Activated CD4-positive, alpha-beta memory T cell treated with anti-CD3 and anti-CD28 coated beads, Interleukin-2, amount 10 ng/mL, durations not matched to agents 7 days and 5 days (primary cell): ENCODE measurements around the gene SH3BP1. TPM values are rescaled to one million over a fixed set of nuclear protein-coding genes. Genes with fewer than 3 reads are reported as not detected.

Experiments used
- CTCF ChIA-PET: fragments of 350-600 bp; sonication (Branson Sonifier 250); formaldehyde crosslinking; loops from one replicate; lab custom pipeline; 2021; ENCODE audit warnings: antibody characterized with exemption, inconsistent platforms; lab: Charles Lee
- POLR2A ChIA-PET: fragments of 350-600 bp; sonication (Branson Sonifier 250); formaldehyde crosslinking; loops from one replicate; lab custom pipeline; 2021; ENCODE audit warnings: antibody characterized with exemption; lab: Charles Lee
- DNase-seq: peaks from one replicate; pipeline ENCODE4 v3.0.0-alpha.2; 2020
- H3K27ac Mint-ChIP-seq: one replicate; pipeline ENCODE4 v1.8.0; 2021; ENCODE audit warnings: mild to moderate bottlenecking, mixed read lengths
- H3K27me3 Mint-ChIP-seq: one replicate; pipeline ENCODE4 v1.8.0; 2021; ENCODE audit warnings: mixed read lengths
- H3K36me3 Mint-ChIP-seq: one replicate; pipeline ENCODE4 v1.8.0; 2021; ENCODE audit warnings: low read depth, mixed read lengths
- H3K4me1 Mint-ChIP-seq: one replicate; pipeline ENCODE4 v1.8.0; 2021; ENCODE audit warnings: mixed read lengths
- H3K4me3 Mint-ChIP-seq: one replicate; pipeline ENCODE4 v1.8.0; 2021; ENCODE audit warnings: mild to moderate bottlenecking, mixed read lengths
- H3K9me3 Mint-ChIP-seq: one replicate; pipeline ENCODE4 v1.8.0; 2021; ENCODE audit warnings: mixed read lengths
- total RNA-seq, 2 experiments: library from RNA; stranded (reverse); gene quantifications; one replicate each; pipeline ENCODE4 v1.2.3, GENCODE V29; 2021

The SH3BP1 gene
- total RNA-seq, 2 experiments from 2014 or later, result 161 to 162 TPM

DNA sequence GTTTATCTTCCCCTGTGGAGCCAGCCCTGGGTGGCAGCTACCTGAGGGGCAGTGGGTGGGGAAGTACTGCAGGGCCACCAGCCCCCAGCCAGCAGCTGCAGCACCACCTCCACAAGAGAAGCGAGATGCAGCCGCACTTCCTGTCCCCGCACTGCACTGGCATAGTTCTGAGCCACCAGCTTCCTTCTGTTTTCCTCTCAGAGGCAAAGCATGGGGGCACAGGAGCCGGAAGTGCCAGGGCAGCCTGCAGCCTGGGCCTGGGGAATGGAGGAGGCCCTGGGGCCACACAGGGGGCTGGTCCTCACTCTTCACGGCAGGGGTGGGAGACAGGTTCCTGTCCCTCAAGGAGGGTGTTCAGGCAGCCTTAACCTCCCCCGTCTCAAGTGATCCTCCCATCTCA, 11.9 kb upstream of the SH3BP1 start:
- Mint-ChIP-seq H3K4me3 (no peak overlapping the region), H3K9me3 (no peaks in the 10 kb centered on the region), H3K27ac (peak overlapping the region; percentile 84), H3K27me3 (no peaks in the 10 kb centered on the region), H3K4me1 (peaks cover 57% of the 10 kb centered on the region), H3K36me3 (peaks cover 17% of the 10 kb centered on the region)
- peak; percentile 63 for DNase-seq
- CTCF ChIA-PET, result interaction anchor here (0.6 to 5.3 kb wide), 12 partner anchors 9 to 222 kb away, joined by 3 to 66 read pairs (median 4); partner anchors contain the start of genes GGA1, PDXP and SH3BP1
- POLR2A ChIA-PET, result interaction anchor here (1.0 to 7.5 kb wide), 12 partner anchors 9 to 180 kb away, joined by 3 to 110 read pairs (median 6); partner anchors contain the start of genes GCAT, GGA1, LGALS1 and NOL12

DNA sequence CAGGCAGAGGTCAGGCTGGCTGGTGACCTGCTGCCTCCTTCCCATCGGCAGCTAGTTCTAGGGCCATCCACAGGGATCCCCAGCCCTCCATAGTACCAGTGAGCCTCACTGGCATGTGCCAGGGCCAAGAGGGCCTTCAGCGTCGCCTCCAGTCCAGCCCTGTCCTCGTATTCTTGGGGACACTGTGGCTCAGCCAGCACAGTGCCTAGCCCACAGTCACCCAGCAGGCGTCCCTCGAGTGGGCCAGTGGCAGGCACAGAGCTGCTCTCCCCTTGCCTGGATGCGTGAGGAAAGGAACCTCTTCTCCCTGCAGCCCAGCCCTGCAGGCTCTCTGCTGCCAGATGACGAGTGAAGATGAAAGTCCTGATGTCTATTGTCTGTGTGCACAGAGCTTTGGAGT, 10.6 kb upstream of the SH3BP1 start:
- Mint-ChIP-seq H3K9me3 (no peaks in the 10 kb centered on the region), H3K4me3 (no peak overlapping the region), H3K36me3 (peaks cover 13% of the 10 kb centered on the region), H3K4me1 (peaks cover 64% of the 10 kb centered on the region), H3K27me3 (no peaks in the 10 kb centered on the region), H3K27ac (peak overlapping the region; percentile 84)
- CTCF ChIA-PET, result interaction anchor here (0.7 to 5.3 kb wide), 6 partner anchors 8 to 53 kb away, joined by 3 to 66 read pairs (median 17); partner anchors contain the start of genes GGA1, PDXP and SH3BP1
- POLR2A ChIA-PET, result interaction anchor here (1.8 to 7.5 kb wide), 5 partner anchors 11 to 57 kb away, joined by 4 to 110 read pairs (median 15); partner anchors contain the start of genes GGA1, LGALS1, NOL12 and PDXP
- no peak for DNase-seq

DNA sequence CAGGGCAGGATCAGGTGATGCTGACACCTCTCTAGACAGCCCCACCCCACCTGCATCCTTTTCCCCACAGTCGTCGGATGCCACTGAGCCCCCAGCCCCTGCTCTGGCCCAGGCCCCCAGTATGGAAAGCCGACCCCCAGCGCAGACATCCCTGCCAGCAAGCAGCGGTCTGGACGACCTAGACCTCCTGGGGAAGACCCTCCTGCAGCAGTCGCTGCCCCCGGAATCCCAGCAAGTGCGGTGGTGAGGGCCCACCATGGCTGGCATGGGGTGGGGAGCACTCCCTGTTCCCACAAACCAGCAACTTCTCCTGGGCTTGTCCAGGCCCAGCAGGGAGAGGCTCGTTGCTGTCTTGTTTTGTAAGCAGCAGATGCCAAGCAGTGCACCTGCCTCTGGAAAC, 9.5 kb upstream of the SH3BP1 start:
- ChIA-PET CTCF (interaction anchor here (1.3 to 16.0 kb wide), 5 partner anchors 7 to 50 kb away, joined by 4 to 301 read pairs (median 8); partner anchors contain the start of genes GGA1, LGALS1, NOL12 and SH3BP1), POLR2A (interaction anchor here (1.3 to 7.5 kb wide), 4 partner anchors 10 to 45 kb away, joined by 3 to 110 read pairs (median 18); partner anchors contain the start of genes LGALS1, PDXP and SH3BP1)
- Mint-ChIP-seq H3K9me3 (no peaks in the 10 kb centered on the region), H3K36me3 (peaks cover 12% of the 10 kb centered on the region), H3K4me1 (peaks cover 70% of the 10 kb centered on the region), H3K27ac (no peak overlapping the region), H3K4me3 (no peak overlapping the region), H3K27me3 (no peaks in the 10 kb centered on the region)
- no peak for DNase-seq

DNA sequence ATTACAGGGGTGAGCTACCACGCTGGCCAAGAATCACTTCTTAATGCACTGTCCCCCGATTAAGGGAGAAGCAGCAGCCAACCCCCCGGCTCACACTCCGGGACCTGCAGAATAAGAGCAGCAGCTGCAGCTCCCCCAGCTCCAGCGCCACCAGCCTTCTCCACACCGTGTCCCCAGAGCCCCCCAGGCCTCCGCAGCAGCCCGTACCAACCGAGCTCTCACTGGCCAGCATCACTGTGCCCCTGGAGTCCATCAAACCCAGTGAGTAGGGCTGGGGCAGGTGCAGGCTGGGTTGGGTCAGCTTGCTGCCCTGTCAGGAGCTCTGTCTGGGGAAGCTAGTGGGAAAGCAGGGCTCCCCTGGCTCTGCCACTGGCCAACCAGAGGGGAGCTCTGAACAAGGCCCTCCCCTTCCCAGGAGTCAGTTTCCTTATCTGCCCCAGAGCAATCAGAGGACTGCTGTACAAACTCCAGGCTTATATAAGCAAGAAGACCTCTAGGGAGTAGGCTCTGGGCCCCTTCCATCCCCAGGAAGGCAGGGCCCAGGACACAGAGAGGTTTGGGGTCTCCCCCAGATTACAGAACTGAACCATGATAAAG, 8.5 kb upstream of the SH3BP1 start:
- POLR2A ChIA-PET, result interaction anchor here (1.3 to 7.5 kb wide), 4 partner anchors 9 to 47 kb away, joined by 3 to 110 read pairs (median 37); partner anchors contain the start of genes LGALS1, PDXP and SH3BP1
- peaks cover 71% of the 10 kb centered on the region for H3K4me1 Mint-ChIP-seq
- peaks cover 7% of the 10 kb centered on the region for H3K36me3 Mint-ChIP-seq
- no peaks in the 10 kb centered on the region for H3K9me3 Mint-ChIP-seq
- CTCF ChIA-PET, result interaction anchor here (1.3 to 16.0 kb wide), 5 partner anchors 8 to 49 kb away, joined by 4 to 301 read pairs (median 8); partner anchors contain the start of genes GGA1, LGALS1, NOL12 and SH3BP1
- H3K27ac Mint-ChIP-seq, result peak overlapping the region; percentile 95
- H3K27me3 Mint-ChIP-seq, result no peaks in the 10 kb centered on the region
- no peak for DNase-seq
- no peak overlapping the region for H3K4me3 Mint-ChIP-seq

DNA sequence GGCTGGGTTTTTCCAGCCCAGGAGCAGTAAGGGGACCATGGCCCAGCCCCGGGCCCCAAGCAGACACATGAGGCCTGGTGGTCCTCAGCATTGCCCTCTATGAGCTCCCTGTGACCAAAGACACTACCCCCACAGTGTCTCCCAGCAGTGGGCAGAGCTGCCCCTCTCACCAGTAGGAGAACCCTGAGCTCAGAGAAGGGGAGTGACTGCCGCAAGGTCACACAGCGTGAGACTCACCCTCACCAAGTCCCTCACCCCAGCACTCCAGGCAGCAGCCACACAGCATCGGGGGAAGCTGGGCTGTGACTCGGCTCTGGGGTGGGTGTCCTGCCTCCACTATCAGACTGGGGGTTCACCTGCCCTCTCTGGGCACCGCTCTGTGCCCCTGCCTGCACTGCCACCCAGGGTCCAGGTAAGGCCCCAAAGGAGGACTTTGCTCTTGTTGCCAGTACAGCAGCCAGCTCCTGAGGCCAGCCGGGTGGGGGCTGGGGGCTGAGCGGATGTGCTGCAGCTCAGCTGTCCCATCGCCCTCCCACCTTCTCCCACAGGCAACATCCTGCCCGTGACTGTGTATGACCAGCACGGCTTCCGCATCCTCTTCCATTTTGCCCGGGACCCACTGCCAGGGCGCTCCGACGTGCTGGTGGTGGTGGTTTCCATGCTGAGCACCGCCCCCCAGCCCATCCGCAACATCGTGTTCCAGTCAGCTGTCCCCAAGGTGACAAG, 7.9 kb upstream of the SH3BP1 start:
- Mint-ChIP-seq H3K9me3 (no peaks in the 10 kb centered on the region), H3K4me1 (peaks cover 71% of the 10 kb centered on the region), H3K27me3 (no peaks in the 10 kb centered on the region), H3K4me3 (peak overlapping the region; percentile 10), H3K36me3 (peaks cover 7% of the 10 kb centered on the region), H3K27ac (peak overlapping the region; percentile 95)
- DNase-seq, result peak; percentile 41
- CTCF ChIA-PET, result interaction anchor here (1.0 to 16.0 kb wide), 7 partner anchors 8 to 49 kb away, joined by 3 to 301 read pairs (median 4); partner anchors contain the start of genes GGA1, LGALS1, NOL12 and SH3BP1
- POLR2A ChIA-PET, result interaction anchor here (0.6 to 7.5 kb wide), 5 partner anchors 8 to 116 kb away, joined by 3 to 110 read pairs (median 15); partner anchors contain the start of genes LGALS1, PDXP and SH3BP1

DNA sequence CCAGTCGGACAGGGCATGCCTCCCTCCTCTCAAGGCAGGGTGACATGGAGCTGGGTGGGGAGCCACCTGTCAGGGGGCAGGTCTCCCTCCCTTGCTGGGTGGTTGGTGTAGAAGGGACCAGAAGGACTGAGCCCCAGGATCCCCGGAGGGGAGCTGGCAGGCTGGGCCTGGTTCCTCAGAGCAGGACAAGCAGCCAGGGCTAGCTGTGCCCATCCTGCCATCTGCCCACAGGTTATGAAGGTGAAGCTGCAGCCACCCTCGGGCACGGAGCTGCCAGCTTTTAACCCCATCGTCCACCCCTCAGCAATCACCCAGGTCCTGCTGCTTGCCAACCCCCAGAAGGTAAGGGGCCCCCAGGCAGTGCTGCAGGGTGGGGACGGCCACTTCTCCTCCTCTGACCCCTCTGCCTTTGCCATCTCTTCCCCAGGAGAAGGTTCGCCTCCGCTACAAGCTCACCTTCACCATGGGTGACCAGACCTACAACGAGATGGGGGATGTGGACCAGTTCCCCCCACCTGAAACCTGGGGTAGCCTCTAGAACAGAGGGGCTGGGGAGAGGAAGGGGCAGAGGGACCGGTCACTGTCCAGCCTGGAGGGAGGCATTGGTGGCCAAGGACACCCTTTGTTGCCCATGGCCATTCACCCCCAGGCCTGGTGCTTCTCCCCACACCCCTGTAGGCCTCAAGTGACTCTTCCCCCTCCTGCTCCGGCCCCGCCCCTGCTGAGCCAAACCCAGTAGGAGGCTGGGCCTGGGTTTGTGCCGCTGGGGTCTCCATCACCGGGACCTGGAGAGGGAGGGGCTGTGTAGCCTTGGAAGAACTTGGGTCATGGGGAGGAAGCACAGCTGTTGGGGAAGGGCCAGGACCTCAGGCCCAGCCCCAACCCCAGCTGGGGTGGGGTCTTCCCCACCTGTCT, 7.0 kb upstream of the SH3BP1 start:
- peak; percentile 35 for DNase-seq
- ChIA-PET CTCF (interaction anchor here (0.5 to 16.0 kb wide), 11 partner anchors 8 to 254 kb away, joined by 3 to 301 read pairs (median 3); partner anchors contain the start of genes GGA1, LGALS1 and NOL12), POLR2A (interaction anchor here (0.6 to 7.5 kb wide), 10 partner anchors 7 to 115 kb away, joined by 3 to 110 read pairs (median 13); partner anchors contain the start of genes GGA1, LGALS1, NOL12 and PDXP)
- Mint-ChIP-seq H3K27ac (peak overlapping the region; percentile 95), H3K9me3 (no peaks in the 10 kb centered on the region), H3K36me3 (peaks cover 7% of the 10 kb centered on the region), H3K4me1 (peaks cover 71% of the 10 kb centered on the region), H3K27me3 (no peaks in the 10 kb centered on the region), H3K4me3 (peak overlapping the region; percentile 44)

DNA sequence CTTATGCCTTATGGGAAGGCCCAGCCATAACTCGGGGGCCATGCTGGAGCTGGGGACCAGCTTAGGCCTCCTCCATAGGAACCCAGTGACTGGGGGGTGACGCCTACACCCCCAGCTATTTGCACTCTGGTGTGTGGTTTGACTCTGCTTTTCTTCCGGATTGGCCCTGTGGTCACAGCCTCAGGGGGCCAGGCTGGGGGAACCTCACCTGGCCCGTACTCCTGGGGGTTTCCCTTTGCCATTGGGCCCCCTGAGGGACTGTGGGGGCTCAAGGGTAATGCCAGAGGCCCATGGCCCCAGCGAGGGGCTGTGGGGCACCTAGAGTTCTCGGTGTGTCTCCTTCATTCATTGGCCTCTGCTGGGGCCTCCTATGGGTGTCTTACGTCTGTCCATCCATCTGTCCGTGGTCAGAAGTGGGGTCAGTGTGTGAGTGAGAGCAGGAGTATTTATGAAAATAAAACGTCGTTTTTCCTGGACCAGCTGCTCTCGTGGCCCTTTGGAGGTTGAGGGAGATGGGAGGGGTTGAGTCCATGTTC, 6.3 kb upstream of the SH3BP1 start:
- ChIA-PET POLR2A (interaction anchor here (0.6 to 13.1 kb wide), 11 partner anchors 8 to 848 kb away, joined by 3 to 126 read pairs (median 11); partner anchors contain the start of genes GGA1, LGALS1, NOL12 and PDXP), CTCF (interaction anchor here (0.8 to 16.0 kb wide), 10 partner anchors 9 to 47 kb away, joined by 3 to 301 read pairs (median 4); partner anchors contain the start of genes GGA1, LGALS1, NOL12 and PDXP)
- Mint-ChIP-seq H3K27ac (peak overlapping the region; percentile 95), H3K27me3 (no peaks in the 10 kb centered on the region), H3K4me1 (peaks cover 71% of the 10 kb centered on the region), H3K4me3 (peak overlapping the region; percentile 44), H3K36me3 (peaks cover 7% of the 10 kb centered on the region), H3K9me3 (no peaks in the 10 kb centered on the region)
- DNase-seq, result peak; percentile 53

DNA sequence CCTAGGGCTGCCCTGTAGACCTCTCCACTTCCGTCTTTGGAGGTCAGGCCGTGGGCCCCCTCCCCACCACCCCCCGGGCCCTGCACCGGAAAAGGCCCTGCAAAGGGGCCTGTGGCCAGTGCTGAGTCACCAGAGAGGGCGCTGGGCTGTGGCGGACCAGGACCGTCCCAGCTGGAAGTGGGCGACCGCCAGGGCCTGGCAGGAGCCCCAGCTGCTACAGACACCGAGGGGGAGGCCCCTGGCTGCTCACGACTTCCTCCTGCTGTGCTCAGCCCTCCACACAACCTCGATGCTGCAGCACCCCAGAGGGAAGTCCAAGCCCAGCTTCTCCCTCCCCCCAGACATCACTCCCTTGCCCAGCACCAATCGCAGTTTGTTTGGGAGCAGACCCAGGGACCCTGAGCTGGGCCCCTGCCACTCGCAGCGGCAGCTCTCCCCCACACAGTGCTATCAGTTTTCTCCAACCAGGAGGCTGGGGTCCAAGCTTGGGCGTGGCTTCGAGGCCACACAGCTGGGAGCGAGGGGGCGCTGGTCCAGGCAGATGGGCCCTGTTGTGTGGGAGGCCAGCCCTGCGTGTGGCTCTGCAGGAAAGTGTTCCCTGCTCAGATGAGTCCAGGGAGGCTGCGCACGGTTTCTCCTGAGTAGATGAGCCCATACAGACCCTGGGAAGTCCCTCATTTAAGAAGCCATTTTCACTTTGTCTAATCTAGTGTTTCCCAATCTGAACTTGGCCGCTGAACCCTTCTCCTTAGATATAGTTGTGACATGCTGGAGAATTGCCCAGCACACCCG, 5.6 kb upstream of the SH3BP1 start:
- CTCF ChIA-PET, result interaction anchor here (0.7 to 16.0 kb wide), 9 partner anchors 9 to 526 kb away, joined by 3 to 301 read pairs (median 5); partner anchors contain the start of genes GGA1, LGALS1, NOL12 and PDXP
- Mint-ChIP-seq H3K36me3 (peaks cover 11% of the 10 kb centered on the region), H3K9me3 (no peaks in the 10 kb centered on the region), H3K27ac (peak overlapping the region; percentile 95), H3K4me3 (peak overlapping the region; percentile 64), H3K4me1 (peaks cover 72% of the 10 kb centered on the region), H3K27me3 (no peaks in the 10 kb centered on the region)
- DNase-seq, result peak; percentile 74
- POLR2A ChIA-PET, result interaction anchor here (0.6 to 13.1 kb wide), 12 partner anchors 9 to 847 kb away, joined by 3 to 126 read pairs (median 4); partner anchors contain the start of genes GGA1, LGALS1, NOL12 and PDXP

DNA sequence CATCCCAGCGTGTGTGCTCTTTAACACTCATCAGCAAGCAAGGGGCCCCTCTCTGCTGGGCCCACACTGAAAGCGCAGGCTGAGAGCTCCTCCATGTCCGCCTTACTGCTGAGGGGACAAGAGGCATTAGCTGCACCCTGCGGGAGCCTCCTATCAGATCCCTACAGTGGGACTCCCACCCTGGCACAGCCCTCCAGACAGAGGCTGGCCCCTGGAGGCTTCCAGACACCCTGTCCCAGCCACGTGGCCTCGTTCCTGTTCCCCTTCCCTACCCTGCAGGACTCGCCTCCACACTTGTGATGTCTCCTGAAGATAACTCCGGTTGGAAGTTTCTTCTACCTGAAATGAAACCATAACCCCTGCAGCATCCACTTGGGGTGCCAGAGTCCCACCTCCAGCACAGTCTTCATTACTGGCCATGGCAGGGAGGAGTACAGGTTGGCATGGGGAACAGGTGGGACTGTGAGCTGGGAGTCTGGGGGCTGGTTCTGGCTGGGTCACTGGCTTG, 5.0 kb upstream of the SH3BP1 start:
- no peaks in the 10 kb centered on the region for H3K27me3 Mint-ChIP-seq
- peaks cover 12% of the 10 kb centered on the region for H3K36me3 Mint-ChIP-seq

DNA sequence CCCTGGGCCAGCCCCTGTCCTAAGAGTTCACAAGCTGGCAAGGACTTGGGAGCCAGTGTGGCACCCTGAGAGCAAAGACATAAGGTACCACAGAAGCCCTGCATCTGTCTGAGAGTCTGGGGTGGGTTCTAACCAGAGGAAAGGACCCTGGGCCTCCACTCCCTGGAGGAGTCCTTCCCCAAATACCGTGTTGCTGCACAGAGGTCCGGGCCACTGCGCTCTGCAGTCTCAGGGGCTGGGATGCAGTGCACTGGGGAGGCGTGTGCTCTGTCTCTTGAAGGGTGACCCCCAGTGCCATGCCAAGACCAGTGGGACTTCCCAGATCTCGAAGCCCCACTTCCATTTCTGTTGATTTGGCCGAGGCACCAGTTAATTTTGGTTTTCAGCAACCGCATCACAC, 4.3 kb upstream of the SH3BP1 start:
- Mint-ChIP-seq H3K9me3 (no peaks in the 10 kb centered on the region), H3K36me3 (peaks cover 12% of the 10 kb centered on the region), H3K4me1 (peaks cover 74% of the 10 kb centered on the region), H3K27me3 (no peaks in the 10 kb centered on the region), H3K4me3 (no peak overlapping the region), H3K27ac (peak overlapping the region; percentile 95)
- ChIA-PET CTCF (interaction anchor here (0.9 to 16.0 kb wide), 7 partner anchors 8 to 45 kb away, joined by 3 to 301 read pairs (median 45); partner anchors contain the start of genes GGA1, LGALS1, NOL12 and PDXP), POLR2A (interaction anchor here (1.0 to 13.1 kb wide), 8 partner anchors 7 to 53 kb away, joined by 3 to 126 read pairs (median 41); partner anchors contain the start of genes GGA1, LGALS1 and PDXP)
- DNase-seq, result no peak

More for the DNA sequence above, 5.0 kb upstream of the SH3BP1 start:
- Mint-ChIP-seq H3K4me3 (peak overlapping the region; percentile 64), H3K9me3 (no peaks in the 10 kb centered on the region), H3K4me1 (peaks cover 74% of the 10 kb centered on the region), H3K27ac (peak overlapping the region; percentile 95)
- CTCF ChIA-PET, result interaction anchor here (0.5 to 16.0 kb wide), 8 partner anchors 8 to 227 kb away, joined by 3 to 301 read pairs (median 31); partner anchors contain the start of genes GGA1, LGALS1, NOL12 and PDXP
- POLR2A ChIA-PET, result interaction anchor here (0.8 to 13.1 kb wide), 8 partner anchors 9 to 53 kb away, joined by 3 to 126 read pairs (median 14); partner anchors contain the start of genes GGA1, LGALS1 and PDXP
- no peak for DNase-seq
